Activated CD4-positive, alpha-beta T cell treated with anti-CD3 and anti-CD28 coated beads for 48 hours (primary cell): ENCODE results near the gene XPO1.
"Not testable (repeated sequence)": the region's sequence is repeated elsewhere in the genome, so short reads cannot be mapped to it uniquely, and the experiment has no call there.

Experiments
- DNase-seq: peaks from one replicate; pipeline ENCODE4 v3.0.0-alpha.2; 2020

Gene XPO1

GRCh38 chr2:61538200-61538919, at the start of gene XPO1:
Gene XPO1 (minus strand): TSS chr2:61538356. CDS start chr2:61533897, 4,459 bp downstream.
- peak; percentile 100 for DNase-seq

- not testable (repeated sequence) for DNase-seq
Observed at GRCh38 chr2:61586928-61587327, 48.8 kb upstream of the XPO1 start.

- DNase-seq, result no peak
Observed at GRCh38 chr2:61585383-61585782, 47.2 kb upstream of the XPO1 start.

GRCh38 chr2:61584368-61584767, 46.2 kb upstream of the XPO1 start:
- DNase-seq, result not testable (repeated sequence)

GRCh38 chr2:61582165-61582564, 44.0 kb upstream of the XPO1 start:
- DNase-seq, result no peak

- no peak for DNase-seq
Observed at GRCh38 chr2:61581716-61582115, 43.6 kb upstream of the XPO1 start.

- DNase-seq, result no peak
Observed at GRCh38 chr2:61575447-61575859, 37.3 kb upstream of the XPO1 start.

GRCh38 chr2:61566566-61566965, 28.4 kb upstream of the XPO1 start:
- no peak for DNase-seq

- DNase-seq, result no peak
Observed at GRCh38 chr2:61562615-61563014, 24.5 kb upstream of the XPO1 start.

- DNase-seq, result no peak
Observed at GRCh38 chr2:61558160-61558559, 20.0 kb upstream of the XPO1 start.

GRCh38 chr2:61557381-61557780, 19.2 kb upstream of the XPO1 start:
- DNase-seq, result no peak

- DNase-seq, result no peak
Observed at GRCh38 chr2:61554604-61555003, 16.4 kb upstream of the XPO1 start.

- no peak for DNase-seq
Observed at GRCh38 chr2:61550375-61551209, 12.4 kb upstream of the XPO1 start.

- no peak for DNase-seq
Observed at GRCh38 chr2:61549546-61549945, 11.4 kb upstream of the XPO1 start.

- DNase-seq, result no peak
Observed at GRCh38 chr2:61543062-61543461, 4.9 kb upstream of the XPO1 start.

- DNase-seq, result not testable (repeated sequence)
Observed at GRCh38 chr2:61540167-61540566, 2.0 kb upstream of the XPO1 start.

- DNase-seq, result peak; percentile 71
Observed at GRCh38 chr2:61538920-61539520, 864 bp upstream of the XPO1 start.

GRCh38 chr2:61537950-61538199, 281 bp downstream of the XPO1 start:
- DNase-seq, result no peak

GRCh38 chr2:61537277-61537949, 743 bp downstream of the XPO1 start:
- DNase-seq, result peak; percentile 59

- peak; percentile 90 for DNase-seq
Observed at GRCh38 chr2:61536572-61537276, 1.4 kb downstream of the XPO1 start.

- no peak for DNase-seq
Observed at GRCh38 chr2:61536180-61536571, 2.0 kb downstream of the XPO1 start.

GRCh38 chr2:61535449-61535848, 2.7 kb downstream of the XPO1 start:
- no peak for DNase-seq

GRCh38 chr2:61534926-61535325, 3.2 kb downstream of the XPO1 start:
- no peak for DNase-seq
